GM12873 (cell line): ENCODE data around the gene RAD51B.

Source experiments
- CTCF ChIP-seq: IDR thresholded peaks from 2 replicates; pipeline ENCODE4 v1.5.1; 2012; ENCODE audit warnings: low read depth, mild to moderate bottlenecking, moderate library complexity, low read length, control low read depth; ENCODE audit not compliant: insufficient read depth; ENCODE audit errors: missing control alignments

The RAD51B gene

DNA sequence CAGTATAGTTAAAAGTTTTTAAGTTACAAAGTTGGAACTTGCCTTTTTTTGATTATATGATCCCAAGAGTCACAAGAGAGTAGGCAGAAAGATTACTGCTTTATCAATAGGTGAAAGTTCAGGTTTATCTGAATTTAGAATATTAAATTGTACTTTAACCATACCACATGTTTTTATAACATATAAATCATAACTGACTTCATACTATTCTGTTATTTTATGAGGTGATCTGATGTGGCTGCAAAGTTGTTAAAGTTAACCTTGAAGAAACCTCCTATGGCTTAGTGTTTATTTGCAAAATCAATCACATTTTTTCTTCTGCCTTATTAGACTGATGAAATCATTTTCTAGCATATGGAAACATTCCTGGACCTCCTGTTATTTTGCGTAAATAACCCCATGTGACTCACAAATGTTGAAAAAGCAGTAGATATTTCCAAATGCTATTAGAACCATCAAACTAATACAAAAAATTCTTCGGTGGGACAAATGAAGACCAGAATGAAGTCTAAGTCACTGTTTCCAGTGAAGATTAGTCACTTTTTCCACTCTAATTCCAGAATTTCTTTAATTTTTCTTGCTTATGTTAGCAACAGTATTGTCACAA, 132.1 kb downstream of the RAD51B start:
- no peak for TF ChIP-seq CTCF

GRCh38 chr14:67952381-67952780, 132.8 kb downstream of the RAD51B start:
- no peak for TF ChIP-seq CTCF

DNA sequence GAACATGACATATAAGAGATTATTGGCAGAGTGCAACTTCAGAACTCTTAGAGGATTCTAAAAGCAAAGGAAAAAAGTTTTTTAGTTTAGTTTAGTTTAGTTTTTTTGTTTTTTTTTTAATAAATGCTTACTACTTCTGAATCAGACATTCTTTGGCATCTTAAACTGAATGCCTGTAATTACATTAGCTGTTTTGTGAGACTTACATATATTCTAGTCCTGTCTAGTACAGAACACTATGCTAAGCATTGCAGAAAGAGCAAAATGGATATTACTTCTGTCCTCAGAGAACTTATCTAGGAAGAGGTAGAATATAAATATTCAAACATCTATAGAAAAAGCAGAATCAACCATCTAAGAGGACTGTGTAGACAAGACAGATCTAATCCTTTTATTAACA, 133.2 kb downstream of the RAD51B start:
- TF ChIP-seq CTCF, result no peak

DNA sequence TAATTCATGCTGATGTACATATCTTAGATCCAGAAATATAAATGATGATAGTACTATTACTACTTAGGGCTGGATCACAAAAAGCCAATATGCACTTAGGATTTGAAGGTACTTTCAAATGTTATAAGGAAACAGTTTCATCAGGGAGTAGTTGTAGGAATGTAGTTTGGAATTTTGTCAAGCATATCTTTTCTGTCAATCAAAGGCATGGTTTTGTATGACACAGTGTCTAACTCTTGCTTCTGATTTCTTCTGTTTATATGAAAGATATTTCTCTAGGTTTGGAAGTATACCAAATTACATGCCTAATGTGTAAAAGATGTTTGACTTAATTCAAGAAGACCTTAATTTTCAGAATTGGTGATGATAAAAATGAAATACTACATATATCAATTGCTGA, 135.7 kb downstream of the RAD51B start:
- no peak for TF ChIP-seq CTCF

DNA sequence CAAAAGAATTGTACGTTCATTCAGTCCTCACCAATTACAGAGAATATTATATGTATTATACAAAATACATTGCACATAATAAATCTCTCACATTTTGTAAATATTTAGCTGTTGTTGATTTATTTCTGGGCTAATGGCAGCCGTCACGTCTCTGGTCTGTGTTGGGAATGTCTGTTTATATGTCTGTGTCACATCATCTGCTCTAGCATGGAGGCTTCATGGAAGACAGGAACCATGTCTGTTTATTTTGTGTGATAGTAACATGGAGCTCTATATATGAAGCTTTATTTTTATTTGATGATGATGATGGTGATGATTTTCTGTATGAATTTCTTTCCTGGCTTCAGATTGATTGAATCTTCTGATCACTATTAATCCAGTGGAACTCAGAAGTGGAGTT, 138.4 kb downstream of the RAD51B start:
- TF ChIP-seq CTCF, result no peak

- TF ChIP-seq CTCF, result no peak
Measured at GRCh38 chr14:67961676-67962075, 142.1 kb downstream of the RAD51B start.

GRCh38 chr14:67962215-67962644, 142.7 kb downstream of the RAD51B start:
- no peak for TF ChIP-seq CTCF
